RKO (cell line): ENCODE results near the gene BORCS6.

Experiments used
- DNase-seq: peaks from one replicate; pipeline ENCODE4 v3.0.0-alpha.2; 2016; ENCODE audit warnings: low spot score

The BORCS6 gene

DNA sequence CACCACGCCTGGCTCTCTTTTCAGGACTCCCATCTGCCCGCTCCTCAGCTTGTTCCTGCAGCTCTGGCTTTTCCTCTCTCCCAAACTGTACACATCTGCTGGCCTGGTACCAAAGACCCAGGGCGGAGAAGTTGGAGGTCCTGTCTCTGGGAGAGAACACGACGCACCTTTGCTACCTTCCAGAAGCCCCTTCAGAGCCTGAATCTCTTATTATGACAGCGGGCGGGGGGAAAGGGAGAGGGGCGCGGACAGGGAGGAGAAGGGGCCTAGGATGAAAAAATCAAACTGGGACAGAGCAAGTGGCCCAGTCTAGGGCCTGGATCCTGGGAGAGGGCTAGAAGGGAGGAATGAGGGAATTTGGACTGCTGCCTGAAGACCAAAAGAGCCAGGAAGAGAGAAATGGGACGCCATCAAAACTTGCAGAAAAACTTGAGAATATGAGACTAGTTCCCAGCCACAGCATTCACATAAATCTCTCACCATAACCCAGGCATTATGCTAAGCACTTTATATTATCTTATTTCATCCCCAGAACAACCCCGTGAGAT is 35.3 kb downstream of the BORCS6 start:
- DNase-seq, result no peak

DNA sequence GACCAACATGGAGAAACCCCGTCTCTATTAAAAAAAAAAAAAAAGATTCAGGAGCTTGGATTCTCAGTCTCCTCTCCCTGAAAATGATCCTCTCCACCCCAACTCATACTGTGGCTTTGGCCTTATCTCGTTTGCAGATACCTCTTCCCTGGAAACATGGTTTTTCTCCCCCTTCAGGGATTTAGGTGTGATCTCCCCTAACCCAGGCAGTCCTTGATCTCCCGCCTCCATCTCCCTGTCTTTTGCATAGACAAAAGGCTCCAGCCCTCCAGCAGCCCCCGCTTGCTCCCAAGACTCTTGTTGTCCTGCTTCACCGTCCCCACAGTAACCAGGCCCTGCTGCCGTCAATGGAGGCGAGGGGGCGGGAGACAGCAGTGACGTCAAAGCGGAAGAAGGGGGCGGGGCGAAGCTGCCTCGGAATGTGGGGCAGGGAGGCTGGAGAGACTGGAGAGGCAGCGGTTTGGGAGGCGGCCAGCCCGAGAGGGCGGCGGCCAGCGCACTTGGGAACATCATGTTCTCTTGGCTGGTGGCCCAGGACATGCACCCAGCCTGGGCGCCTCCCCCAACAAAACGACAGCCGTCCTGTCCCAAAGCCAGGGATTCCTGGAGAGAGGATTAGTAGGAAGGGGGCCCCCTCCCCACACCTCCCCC is 35.9 kb downstream of the BORCS6 start:
- DNase-seq, result peak; percentile 87

DNA sequence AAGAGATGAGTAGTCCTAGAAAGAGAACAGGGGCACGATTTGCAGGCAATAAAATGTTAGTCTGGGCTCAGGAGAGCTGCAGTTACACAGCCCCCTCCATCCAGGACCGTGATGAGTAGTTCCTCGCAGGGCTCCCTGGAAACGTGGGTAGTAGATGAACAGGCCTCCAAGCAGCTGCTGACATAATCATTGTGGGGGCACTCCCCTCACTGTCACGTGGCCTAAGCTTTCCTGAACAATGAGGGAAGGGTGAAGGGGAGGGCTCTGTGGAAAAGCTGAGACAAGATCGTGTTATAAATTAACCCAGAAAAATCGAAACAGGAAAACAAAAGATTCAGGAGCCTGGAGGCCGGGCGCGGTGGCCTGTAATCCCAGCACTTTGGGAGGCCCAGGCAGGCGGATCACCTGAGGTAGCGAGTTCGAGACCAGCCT is 36.4 kb downstream of the BORCS6 start:
- peak; percentile 89 for DNase-seq

DNA sequence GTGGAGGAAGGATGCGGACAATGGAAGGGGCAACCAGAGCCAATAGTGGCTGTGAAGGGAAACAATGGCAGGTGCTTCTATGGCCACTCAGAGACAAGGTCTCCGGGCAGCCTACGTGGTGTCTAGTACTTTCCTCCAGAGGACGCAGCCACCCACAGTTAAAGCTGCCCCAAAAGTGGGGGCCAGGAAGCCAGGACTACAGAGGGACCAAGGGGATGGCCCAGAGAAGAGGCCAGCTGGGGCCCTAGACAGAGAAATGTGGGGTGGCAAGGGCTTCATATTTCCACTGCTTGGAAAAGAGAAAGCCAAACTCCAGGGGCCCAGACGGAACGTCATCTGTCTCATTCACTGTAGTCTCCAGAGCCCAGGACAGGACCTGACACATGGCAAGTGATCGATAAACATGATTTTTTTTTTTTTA is 36.9 kb downstream of the BORCS6 start:
- DNase-seq, result no peak

DNA sequence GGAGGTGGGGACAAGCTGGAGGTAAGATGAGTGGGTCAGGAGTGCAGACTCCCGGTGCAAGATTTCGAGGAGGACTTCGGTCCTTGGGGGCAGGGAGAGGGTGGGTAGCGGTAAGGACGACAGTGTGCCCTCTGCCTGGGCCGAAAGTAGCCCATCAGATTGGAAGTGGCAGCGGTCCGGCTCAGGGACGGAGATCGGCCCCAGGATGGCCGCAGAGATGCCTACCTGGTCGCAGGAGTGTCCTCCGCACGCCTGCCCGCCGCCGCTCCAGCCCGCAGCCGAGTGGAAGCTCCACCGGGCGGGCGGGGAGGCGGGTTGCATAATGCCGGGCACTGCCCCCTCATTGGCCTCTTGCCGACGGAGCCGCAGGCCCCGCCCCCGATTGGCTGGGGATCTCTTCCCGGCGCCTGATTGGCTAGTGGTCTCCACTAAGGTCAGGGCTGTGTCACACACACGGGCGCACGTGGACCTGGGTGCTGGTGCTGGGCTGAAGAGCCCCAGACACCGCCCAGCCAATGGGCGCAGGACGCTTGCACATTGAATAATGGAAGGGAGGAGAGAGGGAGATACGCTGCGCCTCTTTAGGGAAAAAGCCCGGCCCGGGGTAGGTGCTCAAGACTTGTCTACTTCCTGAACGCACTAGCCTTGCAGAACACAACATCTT is 37.7 kb downstream of the BORCS6 start, which contains the start of gene PER1:
Gene PER1, minus strand, starts transcription at position 293 of the 664 bp plus-strand sequence. CDS start 1,698 bp downstream, outside the sequence.
- peak; percentile 94 for DNase-seq

DNA sequence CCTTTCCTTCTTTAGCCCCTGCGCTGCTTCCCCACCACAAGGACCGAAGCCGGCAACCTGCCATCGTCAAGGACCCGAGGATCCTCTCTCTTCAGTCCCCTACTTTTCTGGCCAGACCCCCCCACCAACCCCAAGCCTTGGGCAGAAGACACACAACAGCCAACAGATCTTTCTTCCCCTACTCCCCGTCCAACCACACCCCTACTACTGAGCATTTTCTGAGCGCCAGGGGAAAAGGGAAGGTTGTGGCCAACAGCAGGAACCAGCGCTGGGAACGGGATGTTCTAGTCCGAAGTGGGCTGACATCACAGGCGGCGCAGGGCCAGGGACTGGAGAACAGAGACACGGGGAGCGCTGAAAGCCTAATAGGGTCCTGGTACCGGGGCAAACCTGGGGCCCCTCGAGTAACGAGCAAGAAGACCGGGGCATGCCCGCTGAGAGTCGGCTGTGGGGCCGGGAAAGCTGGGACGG is 38.3 kb downstream of the BORCS6 start:
- peak; percentile 64 for DNase-seq

DNA sequence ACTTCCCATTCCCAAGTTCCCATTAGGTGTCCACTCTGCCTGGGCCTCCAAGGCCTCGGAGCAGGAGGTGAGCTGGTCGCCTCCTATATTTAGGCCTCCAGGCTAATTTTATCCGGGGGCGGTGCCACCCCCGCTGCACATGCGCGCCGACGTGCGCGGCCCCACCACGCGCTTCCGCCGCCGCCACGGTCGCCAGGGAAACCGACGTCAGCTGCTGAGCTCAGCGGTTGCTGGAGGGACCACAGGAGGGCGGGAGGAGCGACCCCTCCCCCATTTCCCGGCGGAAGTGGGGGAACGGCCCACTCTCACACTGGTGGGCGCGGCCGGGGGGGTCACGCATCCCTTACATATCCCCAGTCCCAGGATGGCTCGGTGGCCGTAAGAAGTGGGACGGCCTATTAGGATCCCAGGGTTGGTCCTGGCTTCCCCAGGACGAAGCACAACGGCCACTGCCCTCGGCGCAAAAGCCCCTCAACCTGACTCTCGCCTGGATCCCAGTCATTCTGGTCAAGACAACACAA is 38.8 kb downstream of the BORCS6 start:
- DNase-seq, result peak; percentile 82

DNA sequence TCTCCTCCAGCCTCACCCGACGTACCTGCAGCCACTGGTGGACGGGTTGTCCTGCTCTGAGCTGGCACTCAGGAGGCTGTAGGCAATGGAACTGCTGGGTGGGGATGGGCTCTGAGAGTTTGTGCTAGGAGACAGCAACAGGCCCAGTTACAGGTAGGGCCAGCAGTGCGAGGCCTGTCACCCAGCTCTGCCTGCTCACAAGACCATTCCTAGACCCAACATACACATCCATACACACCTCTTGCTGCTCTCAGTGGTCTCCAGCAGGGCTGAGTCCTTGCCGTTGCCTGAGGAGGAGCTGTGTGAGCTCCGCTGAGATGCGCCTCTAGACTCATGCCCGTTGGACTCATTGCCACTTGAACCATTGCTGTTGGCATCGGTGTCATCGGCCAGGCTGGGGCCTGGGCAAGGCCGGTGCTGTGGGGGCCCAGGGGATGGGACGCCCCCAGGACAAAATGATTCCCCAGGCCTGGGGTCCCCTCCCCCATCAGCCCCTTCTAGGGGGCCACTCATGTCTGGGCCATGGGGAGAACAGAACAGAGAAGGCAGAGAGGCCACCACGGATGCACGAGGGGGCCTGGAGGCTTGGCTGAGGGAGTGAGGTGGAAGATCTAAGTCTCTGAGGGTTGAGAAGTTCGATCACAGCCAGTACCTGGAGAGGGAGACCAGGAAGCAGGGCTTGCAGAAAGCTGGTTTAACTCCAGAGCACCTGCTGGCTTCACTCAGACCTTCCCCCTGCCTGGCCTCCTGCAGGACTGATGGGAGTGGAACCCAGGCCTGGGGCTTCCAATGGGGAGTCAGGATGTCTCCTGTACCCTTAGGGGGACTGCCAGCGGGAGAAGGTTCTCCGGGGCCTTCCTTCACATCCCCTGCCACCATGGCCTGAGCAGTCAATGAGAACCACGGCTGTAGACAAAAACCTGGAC is 39.5 kb downstream of the BORCS6 start:
- no peak for DNase-seq

DNA sequence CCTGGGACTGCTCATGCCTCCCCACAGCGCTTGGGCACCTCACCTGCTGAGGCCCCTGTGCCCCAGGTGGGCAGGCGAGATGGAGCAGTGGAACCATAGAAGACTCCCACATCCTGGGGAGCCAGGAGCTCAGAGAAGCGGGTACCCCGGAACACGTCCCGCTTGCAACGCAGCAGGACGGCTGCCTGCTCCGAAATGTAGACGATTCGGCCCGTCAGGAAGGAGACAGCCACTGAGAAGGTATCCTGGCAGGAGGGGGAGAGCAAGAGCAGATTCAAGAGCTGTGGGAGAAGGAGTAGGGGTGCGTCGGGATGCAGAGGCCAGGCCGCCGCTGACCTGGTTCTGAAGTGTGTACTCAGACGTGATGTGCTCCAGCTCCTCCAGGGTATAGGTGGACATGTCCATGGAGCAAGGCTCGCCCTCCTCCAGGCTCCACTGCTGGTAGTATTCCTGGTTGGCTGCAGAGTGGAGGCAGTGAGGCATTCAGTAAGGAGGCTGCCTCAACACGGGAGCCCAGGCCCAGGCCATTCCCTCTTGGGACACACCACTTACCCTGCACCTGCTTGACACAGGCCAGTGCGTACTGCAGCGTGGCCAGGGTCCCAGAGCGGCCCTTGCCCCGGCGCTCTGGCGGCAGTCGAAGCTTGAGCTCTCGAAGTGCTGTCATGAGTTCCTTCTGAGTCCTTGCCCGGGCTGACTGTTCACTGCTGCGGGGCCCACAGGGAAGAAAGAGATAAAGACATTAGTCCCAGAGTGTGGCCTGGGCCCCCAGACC is 40.4 kb downstream of the BORCS6 start:
- DNase-seq, result no peak

DNA sequence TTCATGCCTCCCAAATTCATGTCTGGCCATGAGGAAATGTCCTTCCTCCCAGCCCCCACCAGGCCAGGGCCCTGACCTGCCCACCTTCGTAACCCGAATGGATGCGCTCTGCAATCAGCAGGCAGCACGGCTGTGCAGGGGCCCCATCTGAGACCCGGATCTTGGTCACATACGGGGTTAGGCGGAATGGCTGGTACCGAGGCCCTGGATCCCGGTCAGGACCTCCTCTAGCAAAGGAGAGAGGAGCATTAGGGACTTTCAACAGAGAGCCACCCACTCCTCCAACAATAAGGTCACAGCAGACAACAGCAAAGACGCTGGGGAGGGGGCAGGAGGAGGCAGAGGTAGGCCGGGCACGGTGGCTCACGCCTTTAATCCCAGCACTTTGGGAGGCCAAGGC is 41.4 kb downstream of the BORCS6 start:
- DNase-seq, result no peak

DNA sequence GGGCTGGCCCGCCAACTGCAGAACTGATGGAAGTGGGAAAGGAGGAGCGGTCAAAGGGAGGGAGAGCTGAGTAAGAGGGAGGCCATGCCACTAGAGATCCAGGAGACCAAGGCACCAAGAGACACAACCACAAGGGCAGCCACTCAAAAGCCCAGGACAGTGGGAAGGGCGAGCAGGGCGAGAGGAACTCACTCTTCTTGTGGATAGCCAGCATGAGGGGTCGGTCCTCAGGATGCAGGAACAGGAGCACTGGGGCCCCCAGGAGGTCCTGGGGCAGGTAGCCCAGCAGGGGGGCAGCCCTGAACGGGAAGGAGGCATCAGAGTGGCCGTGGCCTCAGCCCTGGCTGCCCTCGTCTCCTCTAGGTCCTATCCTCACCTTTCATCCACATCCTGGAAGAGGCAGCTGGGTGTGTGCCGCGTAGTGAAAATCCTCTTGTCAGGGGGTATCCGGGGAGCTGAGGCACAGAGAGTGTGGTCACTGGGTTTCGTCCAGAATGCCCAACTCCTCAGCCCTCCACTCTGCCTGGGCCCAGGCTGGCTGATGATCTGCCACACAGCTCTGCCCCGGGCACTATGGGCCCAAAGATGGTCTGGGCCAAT is 42.1 kb downstream of the BORCS6 start:
- DNase-seq, result no peak

DNA sequence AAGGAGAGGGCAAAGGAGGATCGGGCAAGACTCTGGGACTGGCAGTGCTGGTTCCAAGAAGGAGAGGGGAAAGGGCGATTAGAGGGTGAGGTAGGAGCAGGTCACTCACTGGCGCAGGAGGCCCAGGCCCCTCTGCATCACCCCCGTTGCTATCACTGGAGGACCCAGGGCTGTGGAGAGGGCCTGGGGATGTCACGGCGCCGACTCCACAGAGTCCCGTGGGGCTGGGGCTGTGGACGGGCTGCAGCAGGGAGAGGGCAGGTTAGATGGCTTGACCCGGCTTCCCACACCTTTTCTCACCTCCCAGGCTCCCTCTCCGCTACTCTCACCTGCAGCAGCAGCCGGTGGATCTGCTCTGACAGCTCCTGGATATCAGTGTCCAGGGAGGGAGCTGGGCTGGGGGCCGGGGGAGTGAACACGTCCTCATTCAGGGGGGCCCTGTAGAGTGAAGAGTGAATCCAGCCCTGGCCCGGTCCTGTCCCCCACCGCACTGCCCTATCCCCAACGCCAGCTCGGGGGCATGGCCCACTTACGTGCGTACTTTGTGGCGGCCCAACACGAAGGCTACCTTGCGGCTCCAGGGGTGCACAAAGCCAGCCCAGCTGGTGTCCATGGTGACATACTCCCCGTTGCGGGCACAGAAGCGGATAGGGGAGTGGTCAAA is 42.7 kb downstream of the BORCS6 start:
- DNase-seq, result no peak

DNA sequence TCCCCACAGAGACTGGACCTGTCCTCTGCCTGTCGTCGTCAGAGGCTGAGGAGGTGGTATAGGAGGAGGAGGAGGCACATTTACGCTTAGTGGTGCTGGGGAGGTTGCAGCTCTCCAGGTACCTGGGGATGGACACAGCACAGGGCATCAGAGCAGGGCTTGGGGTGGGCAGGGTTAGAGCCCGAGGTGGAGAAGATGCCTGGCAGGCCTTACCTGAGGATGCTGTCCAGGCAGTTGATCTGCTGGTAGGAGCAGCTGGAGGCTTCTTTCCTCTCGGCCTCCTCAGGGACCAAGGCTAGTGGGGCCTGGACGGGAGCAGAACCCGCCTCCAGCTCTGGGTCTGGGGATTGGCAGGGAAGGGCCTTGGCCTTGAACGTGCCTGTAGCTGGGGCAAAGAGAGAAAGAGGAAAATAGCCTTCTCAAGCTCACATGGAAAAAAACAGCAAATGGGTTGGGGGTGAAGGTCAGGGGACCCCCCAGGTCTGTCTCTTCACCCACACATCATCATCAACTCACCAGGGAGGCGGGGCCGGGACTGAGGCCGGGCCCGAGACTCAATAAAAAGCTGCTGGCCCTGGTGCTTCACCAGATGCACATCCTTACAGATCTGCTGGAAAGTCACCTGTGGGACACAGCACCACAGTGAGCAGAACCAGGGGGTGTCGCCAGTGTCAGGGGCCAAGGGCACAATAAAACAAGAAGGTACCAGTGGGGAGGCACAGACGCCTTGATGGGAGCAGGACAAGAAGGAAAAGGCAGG is 43.4 kb downstream of the BORCS6 start:
- no peak for DNase-seq

DNA sequence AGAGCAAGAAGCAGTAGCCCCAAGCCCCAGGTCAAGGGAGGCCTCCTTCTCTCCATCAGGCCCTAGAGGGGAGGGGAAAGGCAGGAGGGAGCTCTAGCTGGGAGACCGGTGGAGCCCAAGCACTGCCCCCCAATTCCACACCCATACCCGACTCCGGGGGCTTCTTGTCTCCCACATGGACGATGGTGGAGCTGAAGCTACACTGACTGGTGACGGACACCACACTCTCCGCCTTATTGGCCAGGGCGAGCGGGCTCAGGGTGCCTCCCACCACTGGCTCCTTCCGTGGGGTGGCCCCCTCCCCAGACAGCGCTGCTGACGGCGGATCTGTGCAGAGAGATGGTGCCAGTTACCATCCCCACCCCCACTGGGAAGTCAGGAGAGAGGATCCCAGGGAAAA is 44.2 kb downstream of the BORCS6 start:
- no peak for DNase-seq

DNA sequence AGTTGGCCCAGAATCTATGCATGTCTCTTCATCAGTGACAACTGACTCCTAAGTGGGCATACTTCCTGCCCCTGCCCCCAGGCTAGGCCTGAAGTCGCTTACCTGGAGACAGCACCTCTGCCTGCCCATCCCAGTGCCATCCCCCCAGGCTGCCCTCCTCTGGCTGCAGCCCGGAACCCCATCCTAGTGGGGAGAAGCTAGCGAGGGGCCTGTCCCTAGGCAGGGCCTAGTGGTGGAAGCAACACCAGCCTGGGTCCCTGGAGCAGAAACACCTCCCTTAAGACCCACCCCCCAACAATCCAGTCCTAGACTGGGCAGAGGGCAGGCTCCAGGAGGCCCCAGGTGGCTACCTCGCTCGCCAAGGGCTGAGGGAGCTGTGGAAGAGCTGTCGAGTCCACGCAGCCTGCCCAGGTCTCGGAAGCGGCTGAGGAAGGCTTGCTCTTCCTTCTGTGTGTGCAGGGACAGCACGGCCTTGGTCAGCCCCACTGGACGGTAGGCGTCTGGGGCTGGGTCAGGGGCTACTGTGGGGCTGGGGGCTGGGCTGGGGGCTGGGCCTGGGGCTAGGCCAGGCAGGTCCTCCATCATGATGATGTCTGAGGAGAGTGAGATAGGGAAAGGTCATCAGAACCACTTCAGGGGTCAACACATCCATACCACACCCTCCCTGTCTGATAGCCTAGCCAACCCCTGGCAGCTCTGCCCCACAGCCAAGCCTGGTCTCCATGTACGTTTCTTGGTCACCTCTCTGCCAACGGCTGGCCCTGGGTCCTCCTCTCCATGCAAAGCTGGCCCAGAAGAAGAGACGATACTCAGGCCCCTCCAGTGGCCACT is 45.4 kb downstream of the BORCS6 start:
- DNase-seq, result no peak

DNA sequence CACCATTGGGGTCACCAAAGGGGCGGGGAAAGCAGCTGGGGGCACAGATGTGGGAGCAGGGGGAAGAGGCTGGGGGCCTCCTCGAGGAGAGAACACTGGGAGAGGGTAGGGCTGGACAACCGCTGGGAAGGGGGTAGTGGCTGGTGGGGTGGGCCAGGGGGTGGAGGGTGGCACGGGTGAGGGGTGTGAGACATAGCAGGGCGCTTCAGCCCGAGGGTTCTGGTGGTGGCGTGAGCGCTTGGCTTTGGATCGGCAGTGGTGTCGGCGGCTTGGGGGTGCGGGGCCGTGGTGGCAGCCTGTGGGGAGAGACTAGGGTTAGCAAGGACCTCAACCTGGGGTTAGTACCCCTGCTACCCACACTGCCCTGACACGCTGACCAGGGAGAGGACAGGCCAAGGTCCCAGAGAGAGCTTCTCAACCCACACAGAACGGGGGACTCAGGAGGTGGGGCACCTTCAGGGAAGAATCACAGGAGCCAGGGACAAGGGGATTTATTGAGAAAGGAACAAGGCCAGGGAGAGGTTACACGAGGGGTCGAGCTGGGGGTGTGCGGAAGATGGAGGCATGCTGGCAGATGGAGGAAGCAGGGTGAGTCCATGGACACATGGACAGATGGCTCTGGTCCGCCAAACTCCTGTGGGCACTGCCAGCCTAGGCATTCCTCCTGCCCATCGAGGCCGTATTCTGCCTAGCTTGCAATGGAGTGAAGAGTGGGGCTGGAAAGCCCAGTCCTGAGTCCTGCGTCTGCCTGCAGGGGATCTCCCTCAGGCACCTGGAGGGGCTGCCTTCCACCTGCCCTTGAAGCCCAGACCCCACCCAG is 46.2 kb downstream of the BORCS6 start:
- no peak for DNase-seq

DNA sequence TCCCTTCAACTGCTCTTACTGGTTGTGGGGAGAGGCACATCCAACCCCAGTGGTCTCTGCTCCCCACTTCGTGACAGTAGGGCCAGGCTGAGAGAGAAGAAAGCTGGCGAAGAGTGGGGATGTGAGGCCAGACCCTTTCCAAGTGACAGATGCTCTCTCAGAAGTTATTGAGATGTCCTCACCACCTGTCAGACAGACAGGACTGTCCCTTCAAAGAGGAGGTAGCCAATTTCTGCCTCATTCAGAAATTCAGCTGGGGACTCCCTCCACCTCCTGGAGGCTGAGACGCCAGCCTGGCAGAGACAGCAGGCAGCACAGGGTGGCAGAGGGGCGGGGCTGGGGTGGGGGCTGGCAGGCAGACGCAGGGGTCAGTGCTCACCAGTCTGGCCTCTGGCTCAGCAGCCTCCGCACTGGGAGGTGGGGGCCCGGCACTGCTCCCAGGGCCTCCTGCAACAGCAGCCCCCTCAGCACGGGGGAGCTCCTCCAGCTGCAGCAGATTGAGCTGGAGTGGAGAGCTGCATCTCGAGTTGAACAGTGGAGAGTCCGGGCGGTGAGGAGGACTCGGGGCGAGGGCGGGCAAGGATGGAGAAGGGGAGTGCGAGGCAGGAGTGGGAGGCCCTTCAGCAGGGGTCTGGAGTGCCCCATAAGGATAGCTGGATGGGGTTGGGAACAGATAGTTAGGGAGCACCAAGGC is 46.9 kb downstream of the BORCS6 start:
- no peak for DNase-seq
